HUES64 (cell line): ENCODE measurements around the gene LUC7L.
"Not testable (repeated sequence)": the region's sequence is repeated elsewhere in the genome, so short reads cannot be mapped to it uniquely, and the experiment has no call there.

Source experiments
- H3K27ac ChIP-seq: 2 replicates; pipeline ENCODE4 v1.7.0; 2013; ENCODE audit warnings: low read depth, low read length, inconsistent platforms
- H3K27me3 ChIP-seq: 2 replicates; pipeline ENCODE4 v1.6.1; 2013; ENCODE audit warnings: mild to moderate bottlenecking, low read length; ENCODE audit not compliant: insufficient read depth
- H3K36me3 ChIP-seq: 2 replicates; pipeline ENCODE4 v1.6.1; 2013; ENCODE audit warnings: mild to moderate bottlenecking, low read length; ENCODE audit not compliant: insufficient read depth
- H3K4me1 ChIP-seq: 2 replicates; pipeline ENCODE4 v1.6.1; 2013; ENCODE audit warnings: mild to moderate bottlenecking, low read length, moderate library complexity; ENCODE audit not compliant: insufficient read depth
- H3K4me3 ChIP-seq: 2 replicates; pipeline ENCODE4 v1.5.1; 2013; ENCODE audit warnings: mild to moderate bottlenecking, low read length, moderate library complexity
- H3K9ac ChIP-seq: 2 replicates; pipeline ENCODE4 v1.6.1; 2013; ENCODE audit warnings: mild to moderate bottlenecking, low read depth, low read length
- H3K9me3 ChIP-seq: 2 replicates; pipeline ENCODE4 v1.6.1; 2013; ENCODE audit warnings: low read depth, low read length; ENCODE audit not compliant: insufficient read depth
- WGBS: fragments of 150-250, 120-280 bp; methylation state at CpG from one replicate; pipeline ENCODE4 v1.1.7; 2013; ENCODE audit warnings: missing lambda C conversion rate; 5-methylcytosine and 5-hydroxymethylcytosine counted together

The LUC7L gene

GRCh38 chr16:245105-245504 lies 15.9 kb upstream of the LUC7L start:
- WGBS: 91% methylated on average over 9 of the region's 9 CpGs
- Histone ChIP-seq H3K4me1 (no peaks in the 10 kb centered on the region), H3K9me3 (no peaks in the 10 kb centered on the region), H3K27ac (no peak overlapping the region), H3K4me3 (no peak overlapping the region), H3K9ac (no peak overlapping the region), H3K27me3 (no peaks in the 10 kb centered on the region), H3K36me3 (no peaks in the 10 kb centered on the region; the same call in 1 of the 2 replicates)

- Histone ChIP-seq H3K4me3 (no peak overlapping the region), H3K9ac (no peak overlapping the region), H3K4me1 (no peaks in the 10 kb centered on the region), H3K27me3 (no peaks in the 10 kb centered on the region), H3K36me3 (no peaks in the 10 kb centered on the region), H3K9me3 (no peaks in the 10 kb centered on the region), H3K27ac (no peak overlapping the region)
- WGBS: 91% methylated on average over 4 of the region's 4 CpGs
Measured at GRCh38 chr16:243348-243747, 14.1 kb upstream of the LUC7L start.

DNA sequence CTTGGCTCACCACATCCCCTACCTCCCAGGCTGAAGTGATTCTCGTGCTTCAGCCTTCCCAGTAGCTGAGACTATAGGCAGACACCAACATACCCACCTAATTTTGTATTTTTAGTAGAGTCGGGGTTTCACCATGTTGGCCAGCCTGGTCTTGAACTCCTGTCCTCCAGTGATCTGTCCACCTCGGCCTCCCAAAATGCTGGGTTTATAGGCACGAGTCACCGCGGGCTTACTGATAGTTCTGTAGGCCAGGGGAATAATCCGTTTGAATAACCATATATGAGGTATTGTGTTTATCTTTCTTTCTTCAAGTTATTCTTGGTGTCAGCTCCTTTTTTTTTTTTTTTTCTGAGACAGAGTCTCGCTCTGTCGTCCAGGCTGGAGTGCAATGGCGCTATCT lies 13.0 kb upstream of the LUC7L start:
- 94% methylated on average over 10 of the region's 10 CpGs for WGBS
- Histone ChIP-seq H3K4me3 (no peak overlapping the region), H3K4me1 (no peaks in the 10 kb centered on the region), H3K36me3 (no peaks in the 10 kb centered on the region), H3K27me3 (no peaks in the 10 kb centered on the region), H3K9me3 (no peaks in the 10 kb centered on the region), H3K27ac (no peak overlapping the region), H3K9ac (no peak overlapping the region)

GRCh38 chr16:240559-240958 lies 11.3 kb upstream of the LUC7L start:
- Histone ChIP-seq H3K4me1 (no peaks in the 10 kb centered on the region), H3K9ac (no peak overlapping the region), H3K27me3 (no peaks in the 10 kb centered on the region), H3K36me3 (no peaks in the 10 kb centered on the region), H3K4me3 (no peak overlapping the region), H3K27ac (no peak overlapping the region), H3K9me3 (no peaks in the 10 kb centered on the region)
- WGBS: 96% methylated on average over 8 of the region's 8 CpGs

GRCh38 chr16:239948-240277 lies 10.7 kb upstream of the LUC7L start:
- H3K27me3 ChIP-seq: no peaks in the 10 kb centered on the region
- WGBS: 91% methylated on average over 3 of the region's 3 CpGs
- H3K36me3 ChIP-seq: no peaks in the 10 kb centered on the region
- H3K9me3 ChIP-seq: no peaks in the 10 kb centered on the region
- H3K9ac ChIP-seq: no peak overlapping the region
- H3K4me3 ChIP-seq: no peak overlapping the region
- H3K27ac ChIP-seq: no peak overlapping the region
- no peaks in the 10 kb centered on the region for H3K4me1 ChIP-seq

DNA sequence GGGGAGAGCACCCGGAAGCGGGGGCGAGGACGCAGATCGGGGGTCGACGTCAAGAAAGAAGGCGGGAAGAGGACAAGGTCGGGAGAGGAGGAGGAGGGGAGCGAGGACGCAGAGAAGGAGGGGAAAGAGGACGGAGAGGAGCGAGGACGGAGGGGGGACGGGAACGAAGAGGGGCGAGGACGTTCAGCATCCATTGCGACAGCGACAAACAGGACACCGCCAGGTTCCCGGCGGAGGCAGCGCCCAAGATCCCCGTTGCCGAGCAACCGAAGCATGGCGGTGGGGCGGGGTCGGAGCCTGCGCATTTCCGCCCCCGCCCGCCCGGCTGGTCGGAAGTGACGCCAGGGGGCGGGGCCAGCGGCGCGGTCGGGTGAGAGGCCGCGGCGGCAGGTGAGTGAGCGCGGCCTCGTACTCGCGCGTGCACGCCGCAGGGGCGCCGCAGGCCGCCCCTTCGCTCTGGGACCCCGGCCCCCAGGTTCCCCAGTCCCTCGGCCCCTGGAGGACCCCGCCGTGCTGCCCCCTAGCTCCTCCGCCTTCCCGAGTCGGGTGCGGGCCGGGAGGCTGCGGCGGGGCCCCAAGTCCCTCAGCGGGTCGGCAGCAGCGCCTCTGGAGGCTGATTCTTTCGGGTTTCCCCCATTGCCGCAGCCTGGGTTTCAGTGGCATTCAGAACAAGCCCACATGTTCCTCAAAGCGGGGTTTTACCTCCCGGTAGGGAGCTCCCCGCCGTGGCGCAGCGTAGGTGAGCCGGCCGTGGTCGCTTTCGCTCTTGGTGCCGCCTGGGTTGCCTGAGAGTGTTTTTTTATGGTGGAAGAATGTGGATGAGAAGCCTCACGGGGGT lies 5.4 kb upstream of the LUC7L start, which contains the start of gene FAM234A:
Gene FAM234A (plus strand): TSS at position 354 of the 838 bp plus-strand sequence. CDS start 19,593 bp downstream, outside the sequence.
- Histone ChIP-seq H3K27me3 (no peaks in the 10 kb centered on the region), H3K9me3 (no peaks in the 10 kb centered on the region), H3K4me3 (peak within 1 kb of the TSS; percentile 85), H3K36me3 (no peaks in the 10 kb centered on the region), H3K27ac (peak within 1 kb of the TSS; percentile 96), H3K4me1 (no peaks in the 10 kb centered on the region), H3K9ac (peak within 1 kb of the TSS; percentile 92)
- WGBS: under 1% methylated on average over 85 of the region's 85 CpGs

DNA sequence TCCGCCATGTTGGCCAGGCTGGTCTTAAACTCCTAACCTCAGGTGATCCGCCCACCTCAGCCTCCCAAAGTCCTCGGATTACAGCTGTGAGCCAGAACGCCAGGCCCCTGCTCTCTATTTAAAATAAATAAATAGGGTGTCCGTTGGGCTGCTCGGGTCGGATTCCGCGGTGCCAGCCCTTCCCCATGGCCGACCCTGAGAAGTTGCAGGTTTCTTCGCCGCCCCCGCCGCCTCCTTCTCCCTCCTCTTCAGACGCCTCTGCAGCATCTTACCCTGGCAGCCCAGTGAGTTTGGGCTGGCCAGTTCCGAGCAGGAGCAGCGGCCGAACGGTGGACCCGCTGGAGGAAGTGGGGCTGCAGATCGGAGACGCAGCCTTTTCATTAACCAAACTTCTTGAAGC lies 1.7 kb upstream of the LUC7L start:
- Histone ChIP-seq H3K27ac (no peak overlapping the region), H3K4me1 (peaks cover 11% of the 10 kb centered on the region; the same call in 1 of the 2 replicates), H3K9me3 (no peaks in the 10 kb centered on the region), H3K27me3 (no peaks in the 10 kb centered on the region), H3K36me3 (peaks cover 21% of the 10 kb centered on the region), H3K9ac (no peak overlapping the region), H3K4me3 (no peak overlapping the region)
- 92% methylated on average over 21 of the region's 22 CpGs for WGBS

DNA sequence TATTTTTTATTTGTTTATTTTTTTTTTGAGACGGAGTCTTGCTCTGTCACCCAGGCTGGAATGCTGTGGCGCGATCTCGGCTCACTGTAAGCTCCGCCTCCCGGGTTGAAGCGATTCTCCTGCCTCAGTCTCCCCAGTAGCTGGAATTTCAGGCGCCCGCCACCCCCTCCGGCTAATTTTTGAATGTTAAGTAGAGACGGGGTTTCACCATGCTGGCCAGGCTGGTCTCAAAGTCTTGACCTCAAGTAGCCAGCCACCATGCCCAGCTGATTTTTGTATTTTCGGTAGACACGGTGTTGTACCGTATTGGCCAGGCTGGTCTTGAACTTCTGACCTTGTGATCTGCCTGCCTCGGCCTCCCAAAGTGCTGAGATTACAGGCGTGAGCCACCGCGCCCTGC lies 1.1 kb upstream of the LUC7L start:
- WGBS: 96% methylated on average over 18 of the region's 18 CpGs

GRCh38 chr16:229731-230281 lies 557 bp upstream of the LUC7L start:
- H3K9ac ChIP-seq: no peak overlapping the region
- H3K27ac ChIP-seq: no peak overlapping the region
- H3K4me3 ChIP-seq: peak overlapping the region; percentile 85

More for the DNA sequence above, 1.1 kb upstream of the LUC7L start:
- not testable (repeated sequence) for H3K9me3 ChIP-seq, H3K27me3 ChIP-seq, H3K27ac ChIP-seq, H3K9ac ChIP-seq, H3K4me3 ChIP-seq
- Histone ChIP-seq H3K36me3 (peaks cover 26% of the 10 kb centered on the region), H3K4me1 (peaks cover 11% of the 10 kb centered on the region; the same call in 1 of the 2 replicates)

GRCh38 chr16:228151-228851 lies 948 bp downstream of the LUC7L start:
- Histone ChIP-seq H3K9me3 (no peaks in the 10 kb centered on the region), H3K9ac (peak overlapping the region; percentile 98), H3K4me1 (peaks cover 11% of the 10 kb centered on the region; the same call in 1 of the 2 replicates), H3K27ac (peak overlapping the region; percentile 97), H3K36me3 (peaks cover 45% of the 10 kb centered on the region), H3K4me3 (peak overlapping the region; percentile 85), H3K27me3 (no peaks in the 10 kb centered on the region)
- WGBS: 21% methylated on average over 9 of the region's 9 CpGs

More at GRCh38 chr16:229731-230281, 557 bp upstream of the LUC7L start:
- Histone ChIP-seq H3K9me3 (no peaks in the 10 kb centered on the region), H3K27me3 (no peaks in the 10 kb centered on the region), H3K36me3 (peaks cover 30% of the 10 kb centered on the region), H3K4me1 (peaks cover 11% of the 10 kb centered on the region; the same call in 1 of the 2 replicates)
- 92% methylated on average over 22 of the region's 22 CpGs for WGBS

- no peaks in the 10 kb centered on the region for H3K9me3 ChIP-seq
- H3K27ac ChIP-seq: no peak overlapping the region
- H3K9ac ChIP-seq: no peak overlapping the region
- no peaks in the 10 kb centered on the region for H3K27me3 ChIP-seq
- no peak overlapping the region for H3K4me3 ChIP-seq
- 95% methylated on average over 4 of the region's 4 CpGs for WGBS
- no peaks in the 10 kb centered on the region for H3K4me1 ChIP-seq
- peaks cover 95% of the 10 kb centered on the region for H3K36me3 ChIP-seq
Measured at GRCh38 chr16:220021-220420, 9.2 kb downstream of the LUC7L start.
